Stimulated activated memory B cell treated with anti-CD40 and anti-IgM and Interleukin-4, amounts not matched to agents 10 μg/mL and 1 μg/mL and 100 μg/mL, for 72 hours (primary cell): ENCODE results near the gene SLC12A7.
A peak's percentile ranks its signal among the peaks of the same experiment; 100 is the strongest.
"Not testable (repeated sequence)": the region's sequence is repeated elsewhere in the genome, so short reads cannot be mapped to it uniquely, and the experiment has no call there.

Source experiments
- ATAC-seq: fragments of 150-1000 bp; cut with Tn5 transposase; 2 replicates; pipeline ENCODE4 v1.10.0; 2021
- H3K27ac Mint-ChIP-seq: one replicate; pipeline ENCODE4 v1.8.0; 2022; ENCODE audit warnings: mild to moderate bottlenecking, mixed read lengths
- H3K27me3 Mint-ChIP-seq: one replicate; pipeline ENCODE4 v1.8.0; 2022; ENCODE audit warnings: mixed read lengths
- H3K36me3 Mint-ChIP-seq: one replicate; pipeline ENCODE4 v1.8.0; 2022; ENCODE audit warnings: mixed read lengths
- H3K4me1 Mint-ChIP-seq: one replicate; pipeline ENCODE4 v1.8.0; 2022; ENCODE audit warnings: mixed read lengths
- H3K4me3 Mint-ChIP-seq: one replicate; pipeline ENCODE4 v1.8.0; 2022; ENCODE audit warnings: mild to moderate bottlenecking, moderate library complexity, mixed read lengths
- H3K9me3 Mint-ChIP-seq: one replicate; pipeline ENCODE4 v1.8.0; 2022; ENCODE audit warnings: mixed read lengths

Gene SLC12A7

DNA sequence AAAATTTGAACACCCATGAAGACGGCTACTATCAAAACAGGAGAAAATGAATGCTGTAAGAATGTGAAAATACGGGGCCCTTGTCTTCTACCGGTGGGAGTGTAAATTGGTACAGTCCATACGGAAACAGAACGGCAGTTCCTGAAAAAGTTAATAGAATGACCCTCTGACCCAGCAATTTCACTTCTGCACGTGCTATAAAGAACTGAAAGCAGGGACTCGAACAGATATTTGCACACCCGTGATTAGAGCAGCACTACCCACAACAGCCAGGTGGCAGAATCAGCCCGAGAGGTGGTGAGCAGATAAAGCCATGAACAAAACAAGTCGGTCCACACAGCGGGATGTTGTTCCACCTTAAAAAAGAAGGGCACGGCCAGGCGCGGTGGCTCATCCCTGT, 22.6 kb upstream of the SLC12A7 start:
- Mint-ChIP-seq H3K36me3 (no peaks in the 10 kb centered on the region), H3K27ac (peak overlapping the region; percentile 57), H3K27me3 (no peaks in the 10 kb centered on the region), H3K9me3 (no peaks in the 10 kb centered on the region), H3K4me3 (peak overlapping the region; percentile 1), H3K4me1 (peaks cover 85% of the 10 kb centered on the region)
- ATAC-seq, result peak; percentile 85

DNA sequence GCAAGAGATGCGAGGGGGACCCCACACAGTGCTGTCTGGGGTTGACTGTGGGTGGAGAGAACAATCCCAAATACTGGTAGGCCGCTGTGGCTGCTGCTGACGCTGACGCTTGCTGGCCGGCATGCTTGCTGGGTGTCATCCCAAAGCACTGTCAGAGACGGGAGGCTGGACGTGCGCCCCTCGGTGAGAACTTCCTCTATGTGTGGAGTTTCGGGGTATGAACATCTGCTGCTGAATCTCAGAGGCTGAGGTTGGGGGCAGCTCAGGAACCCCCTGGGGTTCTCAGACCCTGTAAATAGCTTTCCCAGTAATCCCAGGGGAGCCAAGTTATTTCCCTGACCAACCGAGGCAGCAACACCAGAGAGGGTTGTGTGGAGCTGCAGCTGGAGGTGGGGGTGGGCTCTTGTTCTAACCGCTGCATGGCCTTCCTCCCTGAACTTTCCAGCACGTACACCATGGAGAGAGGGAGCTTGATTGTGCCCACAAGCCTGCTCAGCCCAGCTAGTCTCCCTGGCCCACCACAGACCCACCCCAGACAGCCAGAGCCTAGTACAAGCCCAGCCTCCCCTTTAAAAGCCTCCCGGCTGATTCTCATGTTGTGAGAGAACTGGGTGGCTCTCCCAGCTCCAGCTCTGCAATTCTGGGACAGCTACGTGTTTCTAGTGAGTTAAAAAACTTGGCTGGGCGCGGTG, 21.8 kb upstream of the SLC12A7 start:
- Mint-ChIP-seq H3K9me3 (no peaks in the 10 kb centered on the region), H3K36me3 (no peaks in the 10 kb centered on the region), H3K4me1 (peaks cover 89% of the 10 kb centered on the region), H3K27ac (peak overlapping the region; percentile 57), H3K27me3 (no peaks in the 10 kb centered on the region), H3K4me3 (peak overlapping the region; percentile 8)
- peak; percentile 77 for ATAC-seq

DNA sequence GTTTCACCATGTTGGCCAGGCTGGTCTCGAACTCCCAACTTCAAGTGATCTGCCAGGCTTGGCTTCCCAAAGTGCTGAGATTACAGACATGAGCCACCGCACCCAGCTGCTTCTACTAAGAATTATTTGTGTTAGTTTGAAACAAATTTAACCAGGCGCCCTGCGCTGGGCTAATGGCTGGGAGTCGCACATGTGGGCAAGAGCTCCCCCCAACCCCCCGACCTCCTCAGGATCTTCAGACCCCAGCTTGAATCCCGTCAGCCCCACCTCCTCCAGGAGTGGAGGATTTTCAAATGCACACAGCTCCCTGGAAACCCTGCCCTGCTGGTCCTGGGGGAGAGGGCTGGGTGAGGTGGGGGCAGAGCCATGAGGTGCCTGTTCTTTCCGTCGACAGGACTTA, 21.2 kb upstream of the SLC12A7 start:
- Mint-ChIP-seq H3K4me3 (no peak overlapping the region), H3K27me3 (no peaks in the 10 kb centered on the region), H3K4me1 (peaks cover 87% of the 10 kb centered on the region), H3K27ac (peak overlapping the region; percentile 57), H3K9me3 (no peaks in the 10 kb centered on the region), H3K36me3 (no peaks in the 10 kb centered on the region)
- no peak for ATAC-seq

DNA sequence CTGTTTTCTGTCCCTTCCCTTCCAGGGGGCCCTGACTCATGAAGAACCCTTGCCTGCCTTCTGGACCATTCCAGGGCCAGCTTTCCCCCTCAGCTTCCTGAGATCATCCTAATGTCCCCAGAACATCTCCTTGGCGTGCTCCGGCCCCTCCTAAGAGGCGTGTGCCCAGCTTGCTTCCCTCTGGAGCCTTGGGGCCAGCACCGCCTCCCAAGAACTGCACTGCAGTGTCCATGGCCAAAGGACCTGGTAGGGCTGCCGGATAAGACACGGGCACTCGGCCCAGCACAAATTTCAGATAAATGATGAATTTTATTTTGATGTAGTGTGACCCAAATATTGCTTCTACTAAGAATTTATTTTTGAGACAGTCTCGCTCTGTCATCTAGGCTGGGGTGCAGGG, 20.7 kb upstream of the SLC12A7 start:
- no peak for ATAC-seq
- Mint-ChIP-seq H3K27ac (no peak overlapping the region), H3K9me3 (no peaks in the 10 kb centered on the region), H3K36me3 (no peaks in the 10 kb centered on the region), H3K4me1 (peaks cover 86% of the 10 kb centered on the region), H3K27me3 (no peaks in the 10 kb centered on the region), H3K4me3 (no peak overlapping the region)

DNA sequence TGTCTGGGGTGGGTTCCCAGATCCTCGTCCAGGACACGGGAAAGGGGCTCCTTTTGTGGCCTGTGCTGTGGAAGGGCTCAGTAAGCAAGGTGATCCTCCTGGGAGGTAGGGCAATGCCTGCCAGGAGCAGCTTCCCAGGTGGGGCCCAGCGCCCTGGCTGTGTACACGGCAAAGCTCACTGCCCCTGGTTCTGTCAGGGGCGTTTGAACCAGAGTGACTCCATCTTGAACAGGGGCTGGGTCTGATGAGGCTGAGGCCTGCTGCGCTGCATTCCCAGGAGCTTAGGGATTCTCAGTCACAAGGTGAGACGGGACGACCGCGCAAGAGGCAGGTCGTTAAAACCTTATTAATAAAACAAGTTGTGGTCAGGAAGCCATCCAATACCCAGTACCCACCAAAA, 19.9 kb upstream of the SLC12A7 start:
- Mint-ChIP-seq H3K27ac (peak overlapping the region; percentile 78), H3K36me3 (no peaks in the 10 kb centered on the region), H3K27me3 (no peaks in the 10 kb centered on the region), H3K4me3 (no peak overlapping the region), H3K4me1 (peaks cover 79% of the 10 kb centered on the region), H3K9me3 (no peaks in the 10 kb centered on the region)
- ATAC-seq, result no peak

DNA sequence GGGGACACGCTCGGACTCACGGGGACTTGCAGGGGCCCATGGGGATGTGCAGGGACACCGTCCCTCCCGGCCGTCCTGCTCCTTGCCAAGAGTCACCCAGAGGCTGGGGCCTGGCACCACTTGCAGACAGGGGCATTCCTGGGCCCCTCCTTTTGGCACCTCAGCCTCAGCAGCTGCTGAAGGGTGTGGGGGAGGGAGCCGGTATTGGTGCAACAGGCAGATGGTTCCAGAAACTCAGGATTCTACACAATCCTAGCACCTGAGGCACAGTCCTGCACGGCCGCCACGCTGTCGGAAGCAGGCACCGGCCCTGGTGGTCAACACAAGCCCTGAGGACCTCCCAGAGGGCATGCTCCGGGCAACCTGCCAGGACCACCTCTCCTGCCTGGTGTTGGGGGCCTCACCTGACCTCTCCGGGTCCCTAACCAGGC, 19.3 kb upstream of the SLC12A7 start:
- Mint-ChIP-seq H3K27ac (peak overlapping the region; percentile 78), H3K4me3 (no peak overlapping the region), H3K27me3 (no peaks in the 10 kb centered on the region), H3K4me1 (peaks cover 76% of the 10 kb centered on the region), H3K9me3 (no peaks in the 10 kb centered on the region), H3K36me3 (no peaks in the 10 kb centered on the region)
- no peak for ATAC-seq

DNA sequence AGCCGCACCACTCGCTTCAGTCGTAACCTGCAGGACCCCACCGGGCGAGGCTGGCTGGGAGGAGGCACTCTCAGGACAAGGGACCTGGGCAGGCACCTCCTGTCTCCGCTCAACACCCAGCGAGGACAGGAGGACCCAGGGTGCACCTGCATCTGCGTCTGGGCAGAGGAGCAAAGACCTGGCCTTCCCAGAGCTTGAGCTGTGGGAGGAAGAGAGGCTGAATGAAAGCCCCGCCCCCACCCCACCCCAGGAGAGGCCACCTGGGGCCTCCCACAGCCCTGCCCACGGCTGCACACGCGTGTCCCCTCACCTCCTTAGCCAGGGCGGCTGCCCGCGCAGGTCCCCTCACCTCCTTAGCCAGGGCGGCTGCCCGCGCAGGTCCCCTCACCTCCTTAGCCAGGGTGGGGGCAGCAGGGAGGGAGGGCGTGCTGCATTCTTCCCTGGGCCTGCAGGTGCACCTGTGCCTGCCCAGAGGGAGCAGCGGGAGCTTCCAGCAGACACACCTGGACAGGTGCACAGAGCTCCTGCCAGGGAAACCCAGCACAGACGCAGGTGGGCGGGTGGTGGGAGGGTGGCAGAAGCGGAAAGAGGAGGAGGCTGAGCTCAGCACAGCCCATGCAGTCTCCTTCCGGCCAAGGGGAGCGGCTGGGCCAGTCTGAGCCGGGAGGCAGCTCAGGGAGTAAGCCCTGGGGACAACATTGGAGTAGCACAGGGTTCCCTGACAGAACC, 18.5 kb upstream of the SLC12A7 start:
- Mint-ChIP-seq H3K4me1 (peaks cover 68% of the 10 kb centered on the region), H3K27me3 (no peaks in the 10 kb centered on the region), H3K27ac (peak overlapping the region; percentile 78), H3K4me3 (peak overlapping the region; percentile 55), H3K36me3 (no peaks in the 10 kb centered on the region), H3K9me3 (no peaks in the 10 kb centered on the region)
- ATAC-seq, result peak; percentile 40

DNA sequence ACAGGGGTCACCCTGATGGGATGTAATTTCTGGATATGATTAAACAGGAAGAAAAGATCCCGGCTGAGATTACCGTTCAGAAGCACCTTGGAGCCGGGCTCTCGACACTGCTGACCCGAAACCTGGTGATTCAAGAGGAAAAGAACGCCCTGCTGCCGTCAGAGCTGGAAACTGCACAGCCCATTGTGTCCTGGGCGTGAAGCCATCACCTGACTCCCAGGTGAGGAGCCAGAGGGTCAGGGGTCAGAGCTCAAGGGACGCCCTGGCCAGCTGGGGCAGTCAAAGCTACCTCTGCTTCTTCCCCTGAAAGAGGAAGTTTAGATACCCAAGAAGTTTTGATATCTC, 17.8 kb upstream of the SLC12A7 start:
- H3K4me3 Mint-ChIP-seq, result no peak overlapping the region
- H3K27me3 Mint-ChIP-seq, result no peaks in the 10 kb centered on the region
- no peaks in the 10 kb centered on the region for H3K9me3 Mint-ChIP-seq
- H3K36me3 Mint-ChIP-seq, result no peaks in the 10 kb centered on the region
- peaks cover 61% of the 10 kb centered on the region for H3K4me1 Mint-ChIP-seq
- no peak overlapping the region for H3K27ac Mint-ChIP-seq
- no peak for ATAC-seq

DNA sequence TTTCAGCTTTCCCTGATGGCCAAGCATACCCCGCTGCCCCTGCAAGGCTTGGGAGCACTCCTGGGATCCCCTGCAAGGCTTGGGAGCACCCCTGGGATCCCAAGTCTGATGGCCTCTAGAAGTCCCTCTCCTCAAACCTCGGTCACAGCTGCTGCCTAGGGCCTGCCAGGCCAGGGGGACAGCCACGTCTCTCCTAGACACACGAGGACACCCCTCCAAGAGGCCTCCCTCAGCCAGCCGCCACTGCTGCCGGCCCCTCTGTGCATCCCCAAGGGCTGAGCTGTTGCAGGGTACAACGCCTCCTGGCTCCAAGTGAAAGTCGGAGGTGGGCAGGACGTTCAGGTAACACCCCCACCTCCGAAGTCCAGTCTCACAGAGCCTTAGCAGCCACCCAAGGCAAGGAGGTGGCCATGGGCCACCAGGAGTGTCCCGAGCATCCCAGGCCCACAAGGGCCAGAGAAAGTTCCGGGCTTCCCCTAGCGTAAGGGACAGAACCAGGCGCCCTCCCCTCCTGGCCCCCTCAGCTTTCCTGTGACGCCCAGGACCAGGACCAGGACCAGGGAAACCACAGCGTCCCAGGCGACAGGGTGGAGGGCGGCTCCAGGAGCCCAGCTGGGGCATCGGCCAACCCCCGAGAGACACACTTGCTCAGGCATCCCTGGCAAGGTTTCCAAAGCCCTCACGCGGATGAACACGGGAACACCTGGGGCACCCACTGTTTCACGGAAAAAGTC, 17.3 kb upstream of the SLC12A7 start:
- H3K36me3 Mint-ChIP-seq, result no peaks in the 10 kb centered on the region
- H3K27ac Mint-ChIP-seq, result no peak overlapping the region
- ATAC-seq, result no peak
- H3K9me3 Mint-ChIP-seq, result peaks cover 3% of the 10 kb centered on the region
- H3K27me3 Mint-ChIP-seq, result no peaks in the 10 kb centered on the region
- H3K4me3 Mint-ChIP-seq, result no peak overlapping the region
- H3K4me1 Mint-ChIP-seq, result peaks cover 55% of the 10 kb centered on the region

DNA sequence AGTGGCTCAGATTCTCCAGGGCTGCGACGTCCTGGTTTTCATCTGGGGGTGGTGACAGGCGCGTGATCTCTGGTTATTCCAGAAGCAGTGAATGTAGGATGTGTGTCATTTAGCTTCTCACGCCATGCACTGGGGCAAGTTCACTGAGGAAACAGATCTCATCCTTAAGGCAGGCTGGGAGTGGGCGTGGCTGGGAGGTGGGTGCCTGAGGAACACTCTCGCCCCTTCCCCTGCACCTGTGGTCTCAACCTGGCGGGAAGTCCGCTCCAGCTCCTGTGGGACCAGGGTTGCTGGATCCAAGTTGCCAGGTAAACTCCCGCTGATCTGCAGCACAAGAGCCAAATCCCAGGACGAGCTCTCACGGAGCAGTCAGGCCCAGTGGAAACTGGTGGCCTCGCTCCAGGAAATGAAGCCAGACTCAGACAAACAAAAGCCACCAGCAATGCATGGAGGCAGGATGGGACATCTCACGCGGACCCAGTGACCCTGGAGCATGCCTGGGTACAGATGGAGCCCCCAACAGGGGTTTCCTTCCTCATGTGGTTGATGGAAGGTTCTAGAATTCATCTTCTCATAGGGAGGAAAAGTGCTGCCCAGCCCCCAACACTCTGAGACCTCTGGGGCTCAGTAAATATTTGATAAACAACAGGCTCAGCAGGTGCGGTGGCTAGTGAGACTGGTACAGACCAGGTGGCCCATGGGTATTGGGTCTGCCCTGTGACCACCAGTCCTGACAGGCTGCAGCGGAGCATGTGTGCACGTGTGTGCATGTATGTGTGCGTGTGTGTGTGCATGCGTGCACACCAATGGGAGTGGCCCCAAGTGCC, 16.3 kb upstream of the SLC12A7 start:
- no peaks in the 10 kb centered on the region for H3K27me3 Mint-ChIP-seq
- no peak overlapping the region for H3K4me3 Mint-ChIP-seq
- H3K36me3 Mint-ChIP-seq, result no peaks in the 10 kb centered on the region
- no peak overlapping the region for H3K27ac Mint-ChIP-seq
- peaks cover 3% of the 10 kb centered on the region for H3K9me3 Mint-ChIP-seq
- peaks cover 46% of the 10 kb centered on the region for H3K4me1 Mint-ChIP-seq
- no peak for ATAC-seq

DNA sequence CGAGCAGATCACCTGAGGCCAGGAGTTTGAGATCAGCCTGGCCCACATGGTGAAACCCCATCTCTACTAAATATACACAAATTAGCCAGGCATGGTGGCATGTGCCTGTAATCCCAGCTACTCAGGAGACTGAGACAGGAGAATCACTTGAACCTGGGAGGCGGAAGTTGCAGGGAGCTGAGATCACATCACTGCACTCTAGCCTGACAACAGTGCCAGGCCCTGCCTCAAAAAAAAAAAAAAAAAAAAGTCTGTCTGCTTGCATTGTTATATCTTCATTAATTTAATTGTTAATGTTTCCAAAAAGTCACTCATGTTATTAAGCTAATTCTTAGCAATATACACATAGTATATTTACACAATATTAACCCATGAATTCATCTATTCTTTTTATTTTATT, 13.8 kb upstream of the SLC12A7 start:
- H3K4me1 Mint-ChIP-seq, result peaks cover 25% of the 10 kb centered on the region
- not testable (repeated sequence) for H3K4me3 Mint-ChIP-seq, H3K27me3 Mint-ChIP-seq, H3K36me3 Mint-ChIP-seq, ATAC-seq, H3K27ac Mint-ChIP-seq, H3K9me3 Mint-ChIP-seq

DNA sequence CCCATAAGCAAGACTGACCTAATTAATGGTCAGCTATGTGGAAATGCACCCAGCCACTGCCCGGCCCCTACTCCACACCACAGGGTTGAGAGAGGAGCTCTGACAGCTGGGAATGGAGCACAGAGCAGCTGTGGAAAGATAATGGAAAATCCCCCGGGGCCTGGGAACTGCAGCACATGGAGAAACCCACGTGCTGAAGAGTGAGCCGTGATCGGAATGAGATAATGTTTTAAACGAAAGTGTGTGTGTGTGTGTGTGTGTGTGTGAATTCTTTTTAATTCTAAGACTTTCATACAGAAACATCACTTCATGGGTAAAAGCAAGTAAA, 13.1 kb upstream of the SLC12A7 start:
- H3K27me3 Mint-ChIP-seq, result no peaks in the 10 kb centered on the region
- H3K9me3 Mint-ChIP-seq, result peaks cover 3% of the 10 kb centered on the region
- H3K36me3 Mint-ChIP-seq, result no peaks in the 10 kb centered on the region
- no peak overlapping the region for H3K27ac Mint-ChIP-seq
- no peak overlapping the region for H3K4me3 Mint-ChIP-seq
- peaks cover 20% of the 10 kb centered on the region for H3K4me1 Mint-ChIP-seq
- no peak for ATAC-seq

DNA sequence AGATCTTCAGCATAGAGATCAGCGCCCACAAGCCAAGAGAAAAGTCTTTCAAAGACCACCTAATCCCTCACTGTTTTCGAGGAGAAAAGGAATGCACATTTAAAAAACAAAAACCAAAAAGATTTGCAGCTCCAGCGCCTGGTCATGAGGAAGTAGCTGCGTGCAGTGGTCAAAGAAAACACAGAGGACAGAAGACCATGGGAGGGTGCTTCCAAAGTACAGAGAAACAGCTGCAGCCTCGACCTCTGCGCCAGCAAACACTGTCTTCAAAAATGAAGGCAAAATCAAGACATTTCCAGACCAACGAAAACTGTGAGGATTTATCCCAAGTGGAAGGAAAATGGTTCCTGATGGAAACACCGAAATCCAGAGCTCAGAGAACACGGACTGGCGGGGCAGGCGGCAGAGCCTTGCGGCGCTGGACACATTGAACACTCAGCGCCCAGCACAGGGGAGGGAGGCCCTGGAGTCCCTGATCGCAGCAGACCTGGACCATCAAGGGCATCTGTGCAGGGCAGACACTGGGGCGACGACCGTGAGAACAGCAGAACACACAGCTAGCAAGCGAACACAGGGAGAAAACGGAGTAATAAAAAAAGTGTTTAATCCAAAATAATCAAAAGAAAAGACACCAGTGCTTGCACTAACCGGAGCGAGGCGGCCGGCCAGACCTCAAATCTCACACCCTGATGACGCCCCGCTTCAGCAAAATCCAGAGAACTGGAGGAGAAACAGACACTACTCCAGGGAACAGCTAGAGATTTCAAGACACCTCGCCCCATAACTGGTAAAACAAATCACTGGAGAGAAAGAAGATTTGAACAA, 12.6 kb upstream of the SLC12A7 start:
- Mint-ChIP-seq H3K27ac (no peak overlapping the region), H3K36me3 (no peaks in the 10 kb centered on the region), H3K4me3 (no peak overlapping the region)

DNA sequence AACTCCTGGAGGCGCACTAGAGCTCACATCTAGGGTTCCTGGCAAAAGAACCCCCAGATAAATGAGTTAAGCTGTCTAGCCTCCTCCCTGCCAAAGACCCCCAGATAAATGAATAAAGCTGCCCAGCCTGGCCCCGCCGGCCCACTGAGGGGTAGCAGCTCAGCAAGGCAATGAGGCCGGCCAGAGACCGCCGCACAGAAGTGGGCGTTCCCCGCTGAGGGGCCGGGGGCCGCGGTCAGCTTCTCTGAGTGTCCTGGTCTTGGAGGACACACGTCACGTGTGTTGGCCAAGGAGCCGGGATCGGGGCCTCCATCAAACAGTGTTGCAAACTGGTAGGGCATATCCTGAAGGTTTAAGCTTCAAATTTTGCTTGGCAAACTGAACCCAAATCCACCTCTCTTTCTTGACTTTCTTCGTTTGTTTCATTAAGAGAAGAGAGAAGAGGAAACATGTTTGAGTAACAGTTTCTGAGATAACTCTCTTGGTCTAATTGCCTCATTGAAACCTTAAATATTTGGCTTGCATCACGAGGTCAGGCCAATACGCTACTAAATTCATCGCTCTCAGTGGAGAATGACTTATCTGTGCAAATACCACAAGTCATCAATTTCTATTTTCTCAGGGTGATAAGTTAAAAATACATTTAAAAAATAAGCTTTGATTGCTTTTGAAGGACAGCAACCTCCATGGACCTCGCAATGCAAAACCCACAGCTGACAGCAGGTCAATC, 11.7 kb upstream of the SLC12A7 start:
- H3K36me3 Mint-ChIP-seq, result no peaks in the 10 kb centered on the region
- H3K4me1 Mint-ChIP-seq, result peaks cover 6% of the 10 kb centered on the region
- H3K27me3 Mint-ChIP-seq, result no peaks in the 10 kb centered on the region
- no peak overlapping the region for H3K4me3 Mint-ChIP-seq
- H3K27ac Mint-ChIP-seq, result no peak overlapping the region
- H3K9me3 Mint-ChIP-seq, result peaks cover 3% of the 10 kb centered on the region
- ATAC-seq, result no peak

More for the DNA sequence above, 12.6 kb upstream of the SLC12A7 start:
- no peak for ATAC-seq
- Mint-ChIP-seq H3K9me3 (peaks cover 3% of the 10 kb centered on the region), H3K27me3 (no peaks in the 10 kb centered on the region), H3K4me1 (peaks cover 14% of the 10 kb centered on the region)
